Upper lobe of left lung (tissue), 4 donors: ENCODE measurements around the gene HCRT.

Experiments used
- CTCF ChIP-seq, 6 experiments: fragments of 450-650 bp in 4 of 6; fragments of 200-600 bp in 2 of 6; sonication (generic) in 2 of 6; IDR thresholded peaks; one replicate each; pipeline ENCODE4 v1.5.1; 2016 to 2019; ENCODE audit warnings: antibody characterized with exemption in 6 of 6
- EP300 ChIP-seq, 4 donors: sonication (generic); formaldehyde crosslinking; IDR thresholded peaks; one replicate each; pipeline ENCODE4 v1.5.1; 2017; ENCODE audit warnings: antibody characterized with exemption in 4 of 4, control low read depth in 2 of 4
- POLR2A ChIP-seq, 4 donors: fragments of 450-650 bp; IDR thresholded peaks; one replicate each; pipeline ENCODE4 v1.5.1; 2016 to 2017; ENCODE audit warnings: antibody characterized with exemption in 4 of 4, mild to moderate bottlenecking in 2 of 4
- POLR2AphosphoS5 ChIP-seq, 2 donors: sonication (generic); formaldehyde crosslinking; IDR thresholded peaks; one replicate each; pipeline ENCODE4 v1.5.1; 2017; ENCODE audit warnings: antibody characterized with exemption in 2 of 2

GRCh38 chr17:42183741-42184711, 1.2 kb downstream of the HCRT start:
- peak; percentile 81 to 99 (median 96) for TF ChIP-seq CTCF (IDR thresholded peaks at IDR 0.05)
- peak in 2 of 4 donors; percentile 24 to 85 for TF ChIP-seq POLR2A (IDR thresholded peaks at IDR 0.05)
- peak; percentile 37 to 55 for TF ChIP-seq POLR2AphosphoS5 (IDR thresholded peaks at IDR 0.05)
- no peak for TF ChIP-seq EP300 (IDR thresholded peaks at IDR 0.05)
